GM18499 (cell line): ENCODE measurements around the gene PMCH.
"Not testable (repeated sequence)": the region's sequence is repeated elsewhere in the genome, so short reads cannot be mapped to it uniquely, and the experiment has no call there.

Experiments used
- ATAC-seq: cut with Tn5 transposase; IDR thresholded peaks from one replicate; pipeline ENCODE4 v1.9.1; 2021; ENCODE audit warnings: moderate number of reproducible peaks; ENCODE audit not compliant: insufficient read depth, unreplicated experiment

Gene PMCH

DNA sequence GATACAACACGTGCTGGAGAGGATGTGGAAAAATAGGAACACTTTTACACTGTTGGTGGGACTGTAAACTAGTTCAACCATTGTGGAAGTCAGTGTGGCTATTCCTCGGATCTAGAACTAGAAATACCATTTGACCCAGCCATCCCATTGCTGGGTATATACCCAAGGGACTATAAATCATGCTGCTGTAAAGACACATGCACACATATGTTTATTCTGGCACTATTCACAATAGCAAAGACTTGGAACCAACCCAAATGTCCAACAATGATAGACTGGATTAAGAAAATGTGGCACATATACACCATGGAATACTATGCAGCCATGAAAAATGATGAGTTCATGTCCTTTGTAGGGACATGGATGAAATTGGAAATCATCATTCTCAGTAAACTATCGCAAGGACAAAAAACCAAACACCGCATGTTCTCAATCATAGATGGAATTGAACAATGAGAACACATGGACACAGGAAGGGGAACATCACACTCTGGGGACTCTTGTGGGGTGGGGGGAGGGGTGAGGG, 50.5 kb downstream of the PMCH start:
- ATAC-seq, result not testable (repeated sequence)
